ENCODE data around the gene CRTC1.

The CRTC1 gene

DNA sequence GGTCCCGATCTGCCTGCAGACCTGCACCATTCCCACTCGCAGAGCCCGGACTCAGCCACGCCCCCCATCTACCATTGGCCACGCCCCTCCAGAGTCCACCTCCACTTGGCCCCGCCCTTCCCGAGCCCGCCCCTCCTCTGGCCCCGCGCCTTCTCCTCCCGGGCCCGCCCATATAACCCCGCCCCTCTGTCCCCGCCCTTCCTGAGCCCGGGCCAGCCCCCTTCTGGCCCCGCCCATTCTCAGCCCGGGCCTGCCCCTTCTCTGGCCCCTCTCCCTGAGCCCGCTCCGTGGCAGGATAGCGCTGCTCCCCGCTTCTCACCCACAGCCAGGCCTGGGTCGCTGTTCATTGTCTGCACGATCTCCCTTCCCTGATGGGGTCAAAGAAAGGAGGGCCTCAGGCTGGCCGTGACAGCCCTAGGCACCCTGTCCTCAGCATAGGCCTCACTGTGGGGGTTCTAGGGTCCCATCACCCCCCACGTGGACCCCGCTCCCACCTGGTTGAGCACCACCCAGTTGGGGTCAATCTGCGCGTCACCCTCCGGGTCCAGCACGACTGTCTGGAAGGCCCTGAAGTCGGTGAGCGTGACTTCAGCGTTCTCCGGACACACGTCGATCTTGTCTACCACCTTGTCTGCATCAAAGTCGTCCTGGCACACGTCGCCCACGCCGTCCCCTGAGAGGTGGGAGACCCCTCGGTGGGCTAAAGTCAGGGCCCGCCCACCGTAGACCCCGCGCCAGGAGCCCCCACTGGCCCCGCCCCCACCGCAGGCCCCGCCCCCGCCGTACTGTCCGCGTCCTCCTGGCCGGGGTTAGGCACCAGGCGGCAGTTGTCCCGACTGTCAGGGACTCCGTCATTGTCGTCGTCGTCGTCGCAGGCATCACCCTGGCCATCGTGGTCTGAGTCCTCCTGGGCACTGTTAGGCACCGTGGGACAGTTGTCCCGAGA, 102.0 kb downstream of the CRTC1 start:
- peak; percentile 88 for DNase-seq (ENCODE audit: low spot score)

GRCh38 chr19:18788529-18789421, 105.3 kb downstream of the CRTC1 start:
- no peak for DNase-seq (ENCODE audit: low spot score)

DNA sequence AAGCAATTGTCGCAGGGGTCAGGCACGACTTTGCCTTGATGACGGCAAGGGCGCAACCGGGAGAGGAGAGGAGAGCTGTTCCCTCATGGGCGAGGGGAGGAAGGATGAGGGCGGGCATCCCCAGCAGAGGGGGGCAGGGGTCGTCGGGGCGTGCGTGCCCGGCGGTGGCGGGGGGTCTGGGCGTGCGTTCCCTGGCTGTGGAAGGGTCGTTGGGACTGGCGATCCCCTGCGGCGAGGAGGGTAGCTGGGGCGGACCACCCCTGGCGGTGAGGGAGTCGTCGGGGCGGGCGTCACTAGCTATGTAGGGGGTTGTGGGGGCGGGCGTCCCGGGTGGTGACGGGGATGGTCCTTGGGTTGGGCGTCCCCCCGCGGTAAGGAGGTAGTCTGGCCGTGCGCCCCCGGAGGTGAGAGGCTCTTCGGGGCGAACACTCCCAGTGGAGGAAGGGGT, 106.0 kb downstream of the CRTC1 start:
- no peak for DNase-seq (ENCODE audit: low spot score)

- no peak for DNase-seq (ENCODE audit: low spot score)
Measured at GRCh38 chr19:18789883-18790565, 106.5 kb downstream of the CRTC1 start.

DNA sequence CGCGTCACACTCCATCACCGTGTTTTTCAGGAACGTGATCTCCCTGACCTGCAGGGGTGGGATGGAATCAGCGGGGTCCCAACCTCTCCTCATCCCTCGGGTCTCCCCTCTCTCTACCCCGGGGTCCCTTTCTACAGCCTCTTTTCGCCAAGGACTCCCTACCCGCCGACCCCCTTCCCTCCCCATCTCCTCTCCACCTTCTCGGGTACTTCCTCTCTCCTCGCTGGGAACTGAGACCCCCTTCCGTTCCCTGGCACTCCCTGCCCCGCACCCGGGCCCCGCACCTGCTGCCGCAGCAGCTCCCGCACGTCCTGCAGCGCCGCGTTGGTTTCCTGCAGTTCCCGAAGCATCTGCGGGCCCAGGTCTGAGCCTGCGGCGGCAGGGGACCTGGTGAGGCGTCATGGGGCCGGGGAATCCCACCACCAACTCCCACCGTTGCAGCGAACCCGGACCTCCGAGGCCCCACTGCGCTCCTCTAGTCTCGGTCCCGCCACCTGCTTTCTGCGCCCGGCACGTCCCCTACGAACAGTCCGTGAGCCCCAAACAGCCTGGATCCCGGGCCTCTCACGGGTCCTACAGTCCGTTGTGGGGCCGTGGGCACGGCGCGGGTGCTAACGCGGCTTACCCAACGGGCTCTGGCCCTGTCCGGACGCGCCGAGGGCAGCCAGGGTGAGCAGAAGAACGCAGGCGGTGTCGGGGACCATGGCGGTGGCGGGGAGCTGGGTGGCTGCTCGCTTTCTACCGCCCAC, 107.3 kb downstream of the CRTC1 start, which contains the start of gene COMP:
TSS of gene COMP (minus strand) at position 740 of the 749 bp plus-strand sequence. CDS start at position 704, 36 bp downstream.
- DNase-seq (ENCODE audit: low spot score) = no peak

GRCh38 chr19:18791315-18791678, 107.8 kb downstream of the CRTC1 start:
- DNase-seq (ENCODE audit: low spot score) = no peak

DNA sequence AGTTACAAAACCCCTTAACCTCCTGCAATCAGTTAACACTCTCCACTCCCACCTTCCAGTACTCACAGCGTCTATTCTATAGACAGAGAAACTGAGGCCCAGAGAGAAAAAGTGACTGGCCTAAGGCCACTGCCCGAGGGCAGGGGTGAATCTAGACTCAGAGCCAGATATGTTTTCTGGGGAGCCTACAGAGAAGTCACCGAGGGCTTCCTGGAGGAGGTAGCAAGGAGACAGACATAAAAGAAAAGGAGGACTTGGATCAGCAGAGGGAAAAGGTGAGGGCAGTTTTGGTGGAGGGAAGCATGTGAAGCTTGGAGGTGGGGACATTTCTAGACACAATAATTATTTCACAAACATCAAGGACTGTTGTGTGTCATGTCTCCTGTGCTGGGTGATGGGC, 109.2 kb downstream of the CRTC1 start:
- no peak for DNase-seq (ENCODE audit: low spot score)

GRCh38 chr19:18793144-18794028, 109.9 kb downstream of the CRTC1 start:
- DNase-seq (ENCODE audit: low spot score) = no peak

DNA sequence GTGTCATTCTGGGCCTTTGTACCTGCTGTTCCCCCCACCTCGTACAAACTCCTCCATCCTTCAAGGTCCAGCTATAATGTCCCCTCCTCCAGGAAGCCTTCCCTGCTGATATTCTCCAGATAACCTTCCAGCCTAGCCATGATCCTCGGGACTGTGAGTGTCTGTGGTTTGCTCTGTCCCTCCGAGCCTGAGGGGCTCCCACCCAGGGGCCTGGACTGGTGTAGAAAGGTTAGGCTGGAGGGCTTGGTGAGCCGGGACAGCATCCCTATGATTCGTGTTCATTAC, 110.5 kb downstream of the CRTC1 start:
- no peak for DNase-seq (ENCODE audit: low spot score)

- no peak for DNase-seq (ENCODE audit: low spot score)
Measured at GRCh38 chr19:18794692-18795091, 111.2 kb downstream of the CRTC1 start.

GRCh38 chr19:18795540-18795939, 112.1 kb downstream of the CRTC1 start:
- no peak for DNase-seq (ENCODE audit: low spot score)

GRCh38 chr19:18796239-18796638, 112.8 kb downstream of the CRTC1 start:
- no peak for DNase-seq (ENCODE audit: low spot score)

DNA sequence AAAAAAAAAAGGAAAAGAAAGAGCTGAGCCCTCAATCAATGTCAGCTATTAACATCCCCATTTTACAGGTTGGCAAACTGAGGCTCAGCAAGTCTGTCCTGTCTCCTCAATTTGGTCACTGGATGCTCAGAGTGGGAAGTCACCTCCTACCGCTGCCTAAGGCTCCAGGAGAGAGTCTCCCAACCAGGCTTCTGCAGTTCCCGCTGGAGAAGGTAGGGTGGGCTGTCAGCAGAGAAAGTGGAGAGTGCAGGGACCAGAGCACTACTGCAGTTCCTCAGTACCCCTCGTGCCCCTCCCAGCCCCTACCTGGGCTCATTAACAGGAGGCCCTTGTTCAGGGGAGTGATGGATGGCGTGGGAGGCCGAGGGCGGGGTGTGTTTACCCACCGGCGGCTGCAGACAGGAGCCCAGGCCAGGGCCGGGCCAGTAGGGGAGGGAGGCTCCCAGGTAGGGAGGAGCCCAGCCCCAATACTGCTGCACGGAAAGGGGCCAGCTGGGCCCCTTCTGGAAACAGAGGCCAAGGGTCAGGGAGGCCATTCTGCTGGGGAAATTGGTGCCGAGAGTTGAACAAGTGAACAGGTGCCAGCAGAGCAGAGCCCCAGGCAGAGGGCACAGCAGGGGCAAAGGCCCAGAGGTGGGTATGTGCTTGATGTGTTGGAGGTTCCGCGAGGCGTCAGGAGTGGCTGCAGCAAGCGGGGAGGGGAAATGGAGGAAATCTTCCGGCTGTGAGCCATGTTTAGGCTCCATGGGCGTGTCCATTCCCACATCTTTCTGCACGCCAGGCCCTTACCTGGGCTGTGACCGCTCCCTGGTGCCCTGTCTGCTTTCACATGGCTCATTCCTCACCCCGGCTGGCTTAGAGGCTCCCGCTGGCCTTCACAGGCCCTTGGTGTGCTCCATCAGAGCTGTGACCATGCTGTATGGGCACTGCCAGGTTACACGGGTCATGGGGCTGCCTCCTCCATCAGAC, 115.2 kb downstream of the CRTC1 start:
- no peak for DNase-seq (ENCODE audit: low spot score)

DNA sequence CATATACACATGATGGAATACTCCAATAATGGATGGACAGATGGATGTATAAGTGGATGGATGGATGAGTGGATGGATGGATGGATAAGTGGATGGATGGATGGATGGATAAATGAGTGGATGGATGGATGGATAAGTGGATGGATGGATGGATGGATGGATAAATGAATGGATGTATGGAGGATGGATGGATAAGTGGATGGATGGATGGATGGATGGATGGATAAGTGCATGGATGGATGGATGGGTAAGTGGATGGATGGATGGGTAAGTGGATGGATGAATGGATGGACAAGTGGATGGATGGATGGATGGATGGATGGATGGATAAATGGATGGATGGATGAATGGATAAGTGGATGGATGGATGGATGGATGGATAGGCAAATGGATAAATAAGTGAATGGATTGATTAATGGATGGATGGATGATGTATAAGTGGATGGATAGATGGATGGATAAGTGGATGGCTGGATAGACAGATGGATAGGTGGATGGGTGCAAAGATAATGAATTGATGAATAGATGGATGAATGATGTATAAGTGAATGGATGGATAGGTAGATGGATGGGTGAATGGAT, 116.0 kb downstream of the CRTC1 start:
- DNase-seq (ENCODE audit: low spot score) = no peak

DNA sequence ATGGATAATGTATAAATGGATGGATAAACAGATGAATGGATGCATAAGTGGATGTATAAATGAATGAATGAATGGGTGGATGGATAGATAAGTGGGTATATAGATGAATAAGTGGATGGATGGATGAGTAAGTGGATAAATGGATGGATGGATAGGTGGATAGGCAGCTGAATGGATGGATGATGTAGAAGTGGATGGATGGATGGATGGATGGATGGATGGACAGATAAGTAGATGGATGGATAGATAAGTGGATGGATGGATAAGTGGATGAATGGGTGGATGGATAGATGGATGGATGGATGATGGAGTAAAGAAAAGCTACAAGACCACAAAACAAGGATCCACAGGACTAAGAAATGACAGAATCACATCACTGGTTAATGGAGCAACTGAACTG, 116.6 kb downstream of the CRTC1 start:
- no peak for DNase-seq (ENCODE audit: low spot score)

DNA sequence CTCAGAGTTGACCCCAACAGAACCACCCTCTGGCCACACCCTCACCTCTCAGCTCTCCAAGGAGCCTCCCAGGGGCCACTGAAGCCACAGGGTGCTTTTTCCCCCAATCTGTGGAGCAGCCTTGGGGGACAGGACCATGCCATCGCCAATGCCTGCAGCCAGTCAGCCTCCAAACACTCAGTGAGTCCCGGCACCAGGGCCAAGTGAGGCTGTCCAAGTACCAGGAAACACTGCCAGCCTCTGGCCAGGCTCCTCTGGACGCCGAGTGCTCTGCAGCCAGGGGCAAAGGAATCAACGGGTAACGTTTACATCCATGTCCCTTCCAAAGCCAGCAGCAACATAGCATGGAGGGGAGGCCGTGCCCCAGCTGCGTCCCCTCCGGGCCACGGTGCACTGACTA, 117.2 kb downstream of the CRTC1 start:
- no peak for DNase-seq (ENCODE audit: low spot score)

- no peak for DNase-seq (ENCODE audit: low spot score)
Measured at GRCh38 chr19:18802354-18802753, 118.9 kb downstream of the CRTC1 start.

GRCh38 chr19:18803550-18804138, 120.2 kb downstream of the CRTC1 start:
- DNase-seq (ENCODE audit: low spot score) = no peak

DNA sequence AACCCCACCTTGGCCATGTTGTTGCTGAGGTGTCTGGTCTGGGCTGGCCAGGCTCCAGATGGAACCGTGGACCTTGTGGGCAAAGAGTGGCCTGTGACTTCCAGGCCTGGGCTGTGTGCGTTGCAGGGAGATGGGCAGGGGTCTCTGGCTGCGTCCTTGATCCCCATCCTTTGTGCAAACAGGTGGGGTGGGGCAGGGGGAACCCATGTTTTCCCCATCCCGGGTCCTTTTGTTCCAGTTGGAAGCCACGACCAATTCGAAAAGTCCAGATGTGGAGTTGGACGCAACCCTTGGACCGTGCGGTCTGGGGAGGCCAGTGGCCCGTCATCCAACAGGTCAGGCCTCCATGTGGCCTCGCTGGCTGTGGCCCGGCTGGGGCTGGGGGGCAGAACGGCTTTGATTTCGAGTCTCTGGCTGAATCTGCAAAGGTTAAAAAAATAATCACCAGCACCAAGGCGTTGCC, 120.7 kb downstream of the CRTC1 start:
- no peak for DNase-seq (ENCODE audit: low spot score)
